ENCODE results near the gene FKBP14. TPM values are rescaled to one million over a fixed set of nuclear protein-coding genes. Genes with fewer than 3 reads are reported as not detected.

Gene FKBP14
- total and polyA plus RNA-seq, 2 of the 8 experiments (the other 6 are each of a cell fraction or from before 2014, with no cell fraction given): 3.2 to 20.7 TPM

GRCh38 chr7:29976266-29976665 is 50.2 kb downstream of the FKBP14 start:
- no peaks in the 10 kb centered on the region for H3K4me1 ChIP-seq (replicated peaks in 1 of 4; ENCODE audit: control insufficient read depth in 3 of 4, insufficient read depth in 4 of 4, low read length in 3 of 4)
- no peak overlapping the region for H2BK12ac ChIP-seq (ENCODE audit: low read depth, low read length)
- peaks cover 5% of the 10 kb centered on the region; the same call in 1 of the 2 replicates for H3K79me1 ChIP-seq (ENCODE audit: low read depth, low read length)
- CTCF ChIA-PET (ENCODE audit: partially characterized antibody): interaction anchor here (1.1 to 4.1 kb wide), 10 partner anchors 12 to 116 kb away, joined by 3 to 29 read pairs (median 6); partner anchors contain the start of gene SCRN1
- no peak overlapping the region for H2BK20ac ChIP-seq (ENCODE audit: low read length)
- peaks cover 3 to 5% of the 10 kb centered on the region in 2 experiments for H4K20me1 ChIP-seq (replicated peaks in 1 of 2; ENCODE audit: control insufficient read depth in 1 of 2, insufficient read depth in 2 of 2, low read length in 2 of 2)
- POLR2A ChIA-PET (ENCODE audit: partially characterized antibody): interaction anchor here (0.8 to 1.2 kb wide), 3 partner anchors 15 to 55 kb away, joined by 3 to 4 read pairs (median 3); no protein-coding TSS in a partner anchor
- DNase-seq (ENCODE audit: low read depth in 1 of 2, low spot score in 2 of 2) (no peak), FAIRE-seq (no peak)
- H2AFZ ChIP-seq (ENCODE audit: low read length): no peak overlapping the region
- TF ChIP-seq MAFK (IDR thresholded peaks at IDR 0.05; ENCODE audit: low read depth, low read length) (no peak), GTF2F1 (IDR thresholded peaks at IDR 0.05; ENCODE audit: borderline replicate concordance, low read depth, low read length) (no peak), CTBP2 (IDR thresholded peaks at IDR 0.05; ENCODE audit: borderline replicate concordance, insufficient read depth, insufficient read length, low read length) (no peak), SP2 (IDR thresholded peaks at IDR 0.05; ENCODE audit: low read length) (no peak), TCF12 (IDR thresholded peaks at IDR 0.05; ENCODE audit: low read depth, low read length) (no peak), POU5F1 (IDR thresholded peaks at IDR 0.05; ENCODE audit: low read depth, low read length) (no peak), POLR2AphosphoS5 (IDR thresholded peaks at IDR 0.05; ENCODE audit: low read depth, low read length) (no peak), CHD1 (IDR thresholded peaks at IDR 0.05; ENCODE audit: low read depth, low read length) (no peak), ASH2L (IDR thresholded peaks at IDR 0.05; ENCODE audit: low read length) (no peak), CEBPB (IDR thresholded peaks at IDR 0.05; ENCODE audit: low read depth, low read length) (no peak)
- no peak overlapping the region for H2AK5ac ChIP-seq (ENCODE audit: low read depth, low read length)
- no peak overlapping the region for H3K14ac ChIP-seq (ENCODE audit: insufficient read length)
- no peak overlapping the region for H4K8ac ChIP-seq (ENCODE audit: extremely low read depth, insufficient read depth, low read length)
- H3K36me3 ChIP-seq (ENCODE audit: control insufficient read depth in 2 of 4, insufficient read depth in 4 of 4, low read length in 3 of 4): no peaks in the 10 kb centered on the region
- no peak overlapping the region for H3K18ac ChIP-seq (ENCODE audit: extremely low read depth, low read length)
- no peak overlapping the region for H2BK15ac ChIP-seq (ENCODE audit: low read length)
- H4K91ac ChIP-seq (replicated peaks; ENCODE audit: insufficient read length, low read length): no peak overlapping the region
- peaks cover 4 to 64% of the 10 kb centered on the region in 2 experiments; a peak in 3 of 4 replicates for H3K79me2 ChIP-seq (ENCODE audit: control insufficient read depth in 1 of 2, insufficient read depth in 2 of 2, low read length in 2 of 2)
- 95% methylated on average over 4 of the region's 4 CpGs; no CpG with 5 or more reads in 1 of the 2 experiments for WGBS, 2 experiments (ENCODE audit: extremely low coverage in 1 of 2, insufficient coverage in 1 of 2, insufficient read length in 1 of 2, insufficient replicate concordance in 2 of 2, low coverage in 1 of 2, low lambda C conversion rate in 2 of 2, missing lambda C conversion rate in 1 of 2)
- no peak overlapping the region for H3K56ac ChIP-seq (replicated peaks; ENCODE audit: insufficient read length, low read depth, low read length)
- H2BK120ac ChIP-seq (replicated peaks; ENCODE audit: low read depth, low read length): no peak overlapping the region
- H3K4me3 ChIP-seq (ENCODE audit: extremely low read depth in 1 of 4, insufficient read depth in 2 of 4, low read depth in 3 of 4, low read length in 4 of 4): no peak overlapping the region
- H3K27ac ChIP-seq (ENCODE audit: low read depth, low read length): no peak overlapping the region
- H3K23me2 ChIP-seq (ENCODE audit: low read depth, low read length): no peaks in the 10 kb centered on the region
- no peak overlapping the region for H2BK5ac ChIP-seq (ENCODE audit: low read depth, low read length)
- no peaks in the 10 kb centered on the region for H3K27me3 ChIP-seq (replicated peaks in 1 of 4; ENCODE audit: control insufficient read depth in 3 of 4, extremely low read depth in 1 of 4, insufficient read depth in 3 of 4, low read length in 3 of 4)
- no peak overlapping the region for H3K23ac ChIP-seq (ENCODE audit: insufficient read length)
- H3K9me3 ChIP-seq (ENCODE audit: insufficient read depth in 2 of 2, low read depth in 1 of 2, low read length in 1 of 2): no peaks in the 10 kb centered on the region
- no peak overlapping the region for H3K4me2 ChIP-seq (ENCODE audit: insufficient read depth in 1 of 2, low read depth in 2 of 2, low read length in 2 of 2)
- H3K9ac ChIP-seq (replicated peaks in 1 of 4; ENCODE audit: extremely low read depth in 1 of 4, low read depth in 3 of 4, low read length in 3 of 4): no peak overlapping the region
- H3K4ac ChIP-seq (replicated peaks; ENCODE audit: insufficient read length, low read depth, low read length): no peak overlapping the region
- no peak overlapping the region for H4K5ac ChIP-seq (ENCODE audit: insufficient read length, low read depth, low read length)

All from H1 (cell line).